ENCODE results near the gene EFCAB11.

DNA sequence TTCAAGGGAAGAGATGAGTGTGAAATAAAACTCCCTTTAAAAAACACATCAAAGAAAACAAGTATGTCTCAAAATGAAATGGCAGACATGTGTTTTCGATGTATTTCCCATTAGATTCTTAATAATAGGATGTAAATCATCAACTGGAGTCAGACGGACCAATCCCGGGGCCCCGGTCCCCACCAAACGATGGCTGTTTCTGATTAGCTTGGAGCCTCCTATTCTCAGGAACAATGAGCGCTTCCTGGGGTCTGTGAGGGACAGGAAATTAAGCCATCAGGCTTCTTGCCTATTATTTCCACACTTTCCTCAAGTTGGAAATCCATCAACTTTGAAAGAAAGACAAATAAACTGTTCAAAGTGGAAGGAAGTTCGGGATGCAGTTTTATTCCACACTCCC is 179.4 kb downstream of the EFCAB11 start:
- TF ChIP-seq, protein P1, sequence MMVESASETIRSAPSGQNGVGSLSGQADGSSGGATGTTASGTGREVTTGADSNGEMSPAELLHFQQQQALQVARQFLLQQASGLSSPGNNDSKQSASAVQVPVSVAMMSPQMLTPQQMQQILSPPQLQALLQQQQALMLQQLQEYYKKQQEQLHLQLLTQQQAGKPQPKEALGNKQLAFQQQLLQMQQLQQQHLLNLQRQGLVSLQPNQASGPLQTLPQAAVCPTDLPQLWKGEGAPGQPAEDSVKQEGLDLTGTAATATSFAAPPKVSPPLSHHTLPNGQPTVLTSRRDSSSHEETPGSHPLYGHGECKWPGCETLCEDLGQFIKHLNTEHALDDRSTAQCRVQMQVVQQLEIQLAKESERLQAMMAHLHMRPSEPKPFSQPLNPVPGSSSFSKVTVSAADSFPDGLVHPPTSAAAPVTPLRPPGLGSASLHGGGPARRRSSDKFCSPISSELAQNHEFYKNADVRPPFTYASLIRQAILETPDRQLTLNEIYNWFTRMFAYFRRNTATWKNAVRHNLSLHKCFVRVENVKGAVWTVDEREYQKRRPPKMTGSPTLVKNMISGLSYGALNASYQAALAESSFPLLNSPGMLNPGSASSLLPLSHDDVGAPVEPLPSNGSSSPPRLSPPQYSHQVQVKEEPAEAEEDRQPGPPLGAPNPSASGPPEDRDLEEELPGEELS (CRISPR knock-in tag; IDR thresholded peaks at IDR 0.05) = no peak
- no peak for TF ChIP-seq CBFB (CRISPR knock-in tag; IDR thresholded peaks at IDR 0.05; ENCODE audit: low read depth)
